ENCODE measurements around the gene SH3TC2.

Gene SH3TC2

DNA sequence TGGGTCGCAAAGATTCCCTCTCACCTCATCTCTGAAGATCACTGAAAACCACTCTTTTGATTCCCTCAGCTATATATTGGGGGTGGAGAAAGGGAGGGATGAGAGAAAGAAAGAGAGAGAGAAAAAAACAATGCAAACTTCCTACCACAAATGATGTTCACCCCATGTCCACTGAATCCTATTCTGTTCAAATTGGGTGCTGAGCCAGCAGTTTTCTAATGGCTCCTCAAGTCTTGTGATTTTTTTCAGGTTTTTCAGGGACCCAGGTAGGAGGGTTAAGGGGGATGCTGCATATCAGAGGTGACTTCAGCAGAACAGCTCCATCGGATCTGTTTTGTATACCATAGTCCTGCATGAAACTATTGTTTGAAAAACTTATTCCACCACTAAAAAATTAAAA lies 95.9 kb downstream of the SH3TC2 start:
- no peak overlapping the region for H3K4me3 ChIP-seq (ENCODE audit: low read depth, low read length)
- TF ChIP-seq POLR2A (IDR thresholded peaks at IDR 0.05; ENCODE audit: extremely low read depth, insufficient read length) (no peak), MYC (IDR thresholded peaks at IDR 0.05; ENCODE audit: low read depth, low read length) (no peak)
- TF ChIP-seq, protein P1, sequence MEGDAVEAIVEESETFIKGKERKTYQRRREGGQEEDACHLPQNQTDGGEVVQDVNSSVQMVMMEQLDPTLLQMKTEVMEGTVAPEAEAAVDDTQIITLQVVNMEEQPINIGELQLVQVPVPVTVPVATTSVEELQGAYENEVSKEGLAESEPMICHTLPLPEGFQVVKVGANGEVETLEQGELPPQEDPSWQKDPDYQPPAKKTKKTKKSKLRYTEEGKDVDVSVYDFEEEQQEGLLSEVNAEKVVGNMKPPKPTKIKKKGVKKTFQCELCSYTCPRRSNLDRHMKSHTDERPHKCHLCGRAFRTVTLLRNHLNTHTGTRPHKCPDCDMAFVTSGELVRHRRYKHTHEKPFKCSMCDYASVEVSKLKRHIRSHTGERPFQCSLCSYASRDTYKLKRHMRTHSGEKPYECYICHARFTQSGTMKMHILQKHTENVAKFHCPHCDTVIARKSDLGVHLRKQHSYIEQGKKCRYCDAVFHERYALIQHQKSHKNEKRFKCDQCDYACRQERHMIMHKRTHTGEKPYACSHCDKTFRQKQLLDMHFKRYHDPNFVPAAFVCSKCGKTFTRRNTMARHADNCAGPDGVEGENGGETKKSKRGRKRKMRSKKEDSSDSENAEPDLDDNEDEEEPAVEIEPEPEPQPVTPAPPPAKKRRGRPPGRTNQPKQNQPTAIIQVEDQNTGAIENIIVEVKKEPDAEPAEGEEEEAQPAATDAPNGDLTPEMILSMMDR (IDR thresholded peaks at IDR 0.05; ENCODE audit: low read depth, low read length), result no peak
- TF ChIP-seq, protein P2, sequence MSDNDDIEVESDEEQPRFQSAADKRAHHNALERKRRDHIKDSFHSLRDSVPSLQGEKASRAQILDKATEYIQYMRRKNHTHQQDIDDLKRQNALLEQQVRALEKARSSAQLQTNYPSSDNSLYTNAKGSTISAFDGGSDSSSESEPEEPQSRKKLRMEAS (IDR thresholded peaks at IDR 0.05; ENCODE audit: low read depth, low read length), result no peak
- DNase-seq (ENCODE audit: low read depth), result no peak

DNA sequence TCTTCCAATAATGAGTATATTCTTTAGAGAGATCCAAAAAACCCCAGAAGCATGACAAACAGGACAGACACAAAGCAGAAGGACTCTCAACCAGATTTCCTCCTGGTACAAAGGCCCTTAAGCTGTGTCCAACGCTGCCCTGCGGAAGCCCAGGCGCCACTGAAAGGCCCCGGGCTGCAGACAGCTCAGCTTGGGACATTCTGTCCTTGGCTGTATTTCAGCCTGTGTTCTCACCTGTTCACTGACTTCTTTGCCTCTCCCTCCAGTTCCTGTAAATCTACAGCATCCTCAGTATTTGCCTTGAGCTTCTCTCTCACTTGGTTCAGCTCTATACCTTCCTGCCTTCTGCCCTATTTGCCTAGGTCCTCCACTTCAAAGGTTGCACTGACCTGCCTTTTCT lies 96.5 kb downstream of the SH3TC2 start:
- no peak for DNase-seq (ENCODE audit: low read depth)
- TF ChIP-seq, protein P2 (IDR thresholded peaks at IDR 0.05; ENCODE audit: low read depth, low read length), result no peak
- TF ChIP-seq MYC (IDR thresholded peaks at IDR 0.05; ENCODE audit: low read depth, low read length) (no peak), POLR2A (IDR thresholded peaks at IDR 0.05; ENCODE audit: extremely low read depth, insufficient read length) (no peak)
- TF ChIP-seq, protein P1 (IDR thresholded peaks at IDR 0.05; ENCODE audit: low read depth, low read length), result no peak
- H3K4me3 ChIP-seq (ENCODE audit: low read depth, low read length), result no peak overlapping the region

GRCh38 chr5:148965511-148966265 lies 97.2 kb downstream of the SH3TC2 start:
- DNase-seq (ENCODE audit: low read depth), result no peak

GRCh38 chr5:148963664-148964063 lies 99.2 kb downstream of the SH3TC2 start:
- H3K4me3 ChIP-seq (ENCODE audit: low read depth, low read length), result no peak overlapping the region
- TF ChIP-seq, protein P1 (IDR thresholded peaks at IDR 0.05; ENCODE audit: low read depth, low read length), result no peak
- TF ChIP-seq MYC (IDR thresholded peaks at IDR 0.05; ENCODE audit: low read depth, low read length) (no peak), POLR2A (IDR thresholded peaks at IDR 0.05; ENCODE audit: extremely low read depth, insufficient read length) (no peak)
- DNase-seq (ENCODE audit: low read depth), result peak; percentile 43

More at GRCh38 chr5:148965511-148966265, 97.2 kb downstream of the SH3TC2 start:
- H3K4me3 ChIP-seq (ENCODE audit: low read depth, low read length), result no peak overlapping the region
- TF ChIP-seq POLR2A (IDR thresholded peaks at IDR 0.05; ENCODE audit: extremely low read depth, insufficient read length), result no peak
- TF ChIP-seq, protein P1 (IDR thresholded peaks at IDR 0.05; ENCODE audit: low read depth, low read length), result no peak
- no peak for TF ChIP-seq MYC (IDR thresholded peaks at IDR 0.05; ENCODE audit: low read depth, low read length)
- TF ChIP-seq, protein P2 (IDR thresholded peaks at IDR 0.05; ENCODE audit: low read depth, low read length), result no peak

- DNase-seq (ENCODE audit: low read depth), result no peak
- TF ChIP-seq MYC (IDR thresholded peaks at IDR 0.05; ENCODE audit: low read depth, low read length) (no peak), POLR2A (IDR thresholded peaks at IDR 0.05; ENCODE audit: extremely low read depth, insufficient read length) (no peak)
- TF ChIP-seq, protein P1 (IDR thresholded peaks at IDR 0.05; ENCODE audit: low read depth, low read length), result no peak
- TF ChIP-seq, protein P2 (IDR thresholded peaks at IDR 0.05; ENCODE audit: low read depth, low read length), result no peak
- H3K4me3 ChIP-seq (ENCODE audit: low read depth, low read length), result no peak overlapping the region
Measured at GRCh38 chr5:148962761-148963324, 100.0 kb downstream of the SH3TC2 start.
